OCI-M2 (cell line): ENCODE measurements around the gene CYB561.

Experiments
- DNase-seq: peaks from one replicate; lab custom pipeline; 2025; ENCODE audit not compliant: unreplicated experiment; lab: John Stamatoyannopoulos, UW

The CYB561 gene

DNA sequence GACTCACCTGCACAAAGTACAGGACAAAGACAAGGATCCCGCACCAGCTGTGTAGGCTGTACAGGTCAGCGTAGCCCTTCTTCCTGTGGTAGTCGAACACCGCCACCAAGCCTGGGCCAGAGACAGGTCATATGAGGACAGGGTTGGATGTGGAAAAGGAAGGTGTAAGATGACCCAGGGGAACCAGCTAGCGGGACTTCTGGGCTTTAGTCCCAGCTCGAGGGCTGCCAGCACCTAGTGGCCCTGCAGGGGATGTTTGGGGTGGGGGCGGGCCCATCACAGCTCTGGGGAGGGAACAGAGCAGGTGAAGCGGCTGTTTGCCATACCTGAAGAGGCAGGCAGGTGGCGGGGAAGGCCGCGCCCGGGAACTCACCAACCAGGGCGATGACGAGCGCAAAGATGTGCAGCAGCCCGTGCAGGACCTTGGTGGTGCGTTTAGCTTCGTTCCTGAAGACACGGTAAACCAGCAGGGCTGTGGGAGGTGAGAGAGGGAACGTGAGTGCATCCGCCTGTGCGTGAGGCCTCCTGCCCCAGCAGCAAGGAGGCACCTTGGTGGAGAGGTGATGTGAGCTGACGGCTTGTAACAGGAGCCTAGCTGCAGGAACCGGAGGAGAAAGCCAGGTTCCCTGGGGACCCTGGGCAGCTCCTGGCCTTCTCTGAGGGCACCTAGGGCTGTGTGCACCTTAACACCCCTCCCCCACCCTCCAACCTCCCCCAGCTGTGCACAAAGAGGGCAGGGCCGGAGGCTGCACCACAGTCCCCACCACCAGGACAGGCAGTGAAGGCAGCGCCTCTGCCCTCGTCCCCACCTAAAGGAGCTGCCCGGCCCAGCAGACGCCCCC is 10.2 kb downstream of the CYB561 start:
- no peak for DNase-seq

DNA sequence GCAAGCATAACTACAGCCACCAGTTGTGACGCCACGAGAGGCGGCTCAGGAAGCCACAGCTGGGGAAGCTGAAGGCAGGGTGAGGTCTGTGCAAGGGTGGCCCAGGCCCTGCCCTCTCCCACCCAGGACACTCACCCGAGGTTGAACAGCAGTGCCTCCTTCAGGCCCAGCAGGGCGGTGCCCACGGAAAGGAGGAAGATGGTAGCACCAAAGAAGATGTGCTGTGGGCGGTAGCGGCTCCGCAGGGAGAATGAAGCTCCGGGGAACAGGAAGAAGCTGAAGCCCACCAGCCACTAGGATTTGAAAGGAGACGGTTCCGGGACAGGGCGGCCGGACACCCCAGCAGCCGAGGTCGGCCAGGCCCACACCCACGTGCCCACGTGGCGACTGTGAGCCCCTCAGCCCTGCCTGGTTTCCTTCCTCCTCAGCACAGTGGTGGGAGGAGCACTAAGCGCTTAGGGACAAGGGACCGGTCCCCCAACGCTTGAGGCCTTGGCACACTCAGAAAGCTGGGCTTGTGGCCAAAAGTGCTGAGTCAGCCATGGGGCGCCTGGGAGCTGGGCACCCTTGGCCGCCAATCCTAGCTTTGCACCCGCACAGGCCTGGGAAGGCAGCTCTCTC is 11.0 kb downstream of the CYB561 start:
- DNase-seq: no peak

DNA sequence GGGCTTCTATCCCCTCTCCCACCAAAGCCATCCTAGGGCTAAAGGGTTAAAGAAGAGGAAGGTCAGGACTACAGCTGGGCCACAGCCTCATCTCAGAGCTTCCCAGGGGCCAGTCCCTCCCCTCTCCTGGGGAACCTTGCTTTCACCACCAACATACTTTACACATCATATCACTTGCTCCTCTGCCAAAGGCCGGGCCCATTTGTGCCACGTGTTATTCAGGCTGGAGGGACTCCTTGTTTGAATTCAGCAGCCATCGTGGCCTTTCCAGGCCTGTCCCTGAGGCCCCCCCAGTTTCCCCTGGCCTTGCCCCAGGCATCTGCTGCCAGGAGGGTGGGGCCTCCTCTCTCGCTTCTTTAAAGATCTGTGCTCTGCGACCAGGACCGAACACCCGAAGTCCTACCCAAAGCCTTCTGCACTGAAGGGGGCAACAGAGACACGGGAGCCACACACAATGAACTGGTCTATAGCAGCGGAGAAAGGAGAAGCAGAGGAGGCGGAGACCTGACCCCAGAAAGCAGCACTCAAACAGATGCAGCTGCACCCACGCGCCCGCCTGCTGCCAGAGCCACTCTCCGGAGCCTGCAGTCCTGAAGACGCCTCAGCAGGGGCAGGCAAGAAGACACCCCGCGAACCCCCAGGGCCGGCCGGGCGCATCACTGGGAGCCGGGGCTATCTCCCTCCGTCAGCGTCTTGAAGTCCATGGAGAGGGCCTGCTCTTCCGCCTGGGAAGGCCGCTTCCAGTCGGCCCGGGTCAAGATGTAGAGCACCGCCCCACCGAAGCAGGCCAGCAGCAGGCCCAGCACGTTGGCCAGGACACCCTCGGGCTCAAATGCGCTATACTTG is 12.1 kb downstream of the CYB561 start:
- DNase-seq: no peak

DNA sequence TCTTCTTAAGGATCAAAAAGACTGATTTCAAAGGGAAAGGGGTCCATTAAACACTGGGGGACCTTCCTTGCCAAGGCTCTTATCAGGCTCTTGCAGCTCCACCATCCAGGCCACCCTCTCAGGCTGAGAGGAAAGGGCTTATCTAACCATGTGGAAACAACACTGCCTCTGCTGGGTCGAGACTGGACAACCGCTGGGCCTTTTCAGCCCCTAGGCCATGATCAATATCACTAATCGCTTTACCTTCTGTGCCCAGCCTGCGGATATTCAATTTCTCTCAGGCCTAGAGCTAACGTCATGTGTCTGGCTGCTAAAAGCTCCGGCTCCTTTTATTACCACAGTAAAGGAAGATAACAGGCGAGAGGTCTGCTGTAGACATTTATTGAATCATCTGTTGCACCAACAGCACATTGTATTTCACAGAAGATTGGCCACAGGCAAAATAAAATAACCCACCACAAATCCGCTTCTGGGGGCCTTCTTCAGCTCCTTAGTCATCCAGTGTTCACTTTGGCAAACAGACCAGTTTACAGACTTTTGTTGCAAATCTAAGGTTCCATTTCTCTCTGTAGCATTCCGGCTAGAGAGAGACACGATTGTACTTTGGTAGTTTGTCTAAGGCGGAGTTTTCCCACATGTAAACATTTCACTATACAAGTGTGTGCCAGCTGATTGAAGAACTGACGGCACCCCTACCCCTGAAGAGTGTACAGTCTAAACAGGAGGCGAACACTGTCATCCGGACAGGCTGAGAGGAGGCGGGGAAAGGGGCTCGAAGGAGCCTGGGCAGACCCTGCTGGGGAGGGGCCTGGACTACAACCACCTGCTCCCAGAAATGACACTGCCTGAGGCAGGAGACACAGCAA is 13.9 kb downstream of the CYB561 start:
- peak; percentile 82 for DNase-seq

DNA sequence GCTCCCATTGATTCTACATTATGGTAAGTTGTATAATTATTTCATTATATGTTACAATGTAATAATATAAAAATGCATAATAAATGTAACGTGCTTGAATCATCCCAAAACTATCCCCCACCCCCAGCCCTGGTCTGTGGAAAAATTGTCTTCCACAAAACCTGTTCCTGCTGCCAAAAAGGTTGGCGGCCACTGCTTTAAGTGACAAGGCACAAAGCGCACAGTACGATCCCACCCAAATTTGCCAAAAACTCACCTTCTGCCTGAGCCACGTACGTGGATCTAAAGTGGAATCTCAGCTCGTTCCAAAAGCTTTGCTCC is 14.5 kb downstream of the CYB561 start:
- no peak for DNase-seq

DNA sequence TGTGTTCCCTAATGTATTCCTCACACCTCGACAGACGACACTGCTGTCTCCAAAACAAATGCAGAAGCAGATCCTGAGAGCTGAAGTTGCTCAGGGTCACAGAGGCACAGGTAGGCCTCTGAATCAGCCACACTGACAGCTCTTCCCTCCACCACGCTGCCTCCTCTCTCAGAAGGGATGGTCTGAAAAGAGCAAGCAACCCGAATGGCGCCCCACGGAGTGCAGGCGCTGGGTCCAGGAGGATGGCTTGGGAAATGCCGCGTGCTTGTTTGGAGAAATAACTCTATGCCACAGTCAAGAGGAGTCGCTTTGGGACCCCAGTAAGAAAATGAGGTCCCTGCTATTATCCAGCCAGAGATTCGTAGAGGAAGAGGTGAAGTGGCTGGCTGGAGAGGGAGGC is 15.9 kb downstream of the CYB561 start:
- no peak for DNase-seq

DNA sequence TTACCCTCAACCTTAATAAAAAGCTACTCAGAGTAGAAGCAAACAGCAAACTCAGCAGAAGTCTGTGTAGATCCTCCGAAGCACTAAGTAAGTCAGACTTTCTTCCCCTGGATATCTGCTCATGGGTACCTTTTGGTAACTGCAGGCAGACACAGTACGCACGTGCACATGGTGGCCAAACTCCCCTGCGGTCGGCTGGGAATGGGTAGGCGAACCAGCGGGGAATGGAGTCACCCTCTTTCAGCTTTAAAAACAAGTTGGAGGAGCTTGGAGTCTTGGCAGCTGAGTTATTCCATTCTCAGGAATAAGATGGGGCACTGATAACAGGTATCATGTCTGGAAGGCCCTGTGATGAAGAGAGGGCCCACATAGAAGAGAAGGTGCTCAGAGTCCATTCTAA is 16.3 kb downstream of the CYB561 start:
- no peak for DNase-seq

DNA sequence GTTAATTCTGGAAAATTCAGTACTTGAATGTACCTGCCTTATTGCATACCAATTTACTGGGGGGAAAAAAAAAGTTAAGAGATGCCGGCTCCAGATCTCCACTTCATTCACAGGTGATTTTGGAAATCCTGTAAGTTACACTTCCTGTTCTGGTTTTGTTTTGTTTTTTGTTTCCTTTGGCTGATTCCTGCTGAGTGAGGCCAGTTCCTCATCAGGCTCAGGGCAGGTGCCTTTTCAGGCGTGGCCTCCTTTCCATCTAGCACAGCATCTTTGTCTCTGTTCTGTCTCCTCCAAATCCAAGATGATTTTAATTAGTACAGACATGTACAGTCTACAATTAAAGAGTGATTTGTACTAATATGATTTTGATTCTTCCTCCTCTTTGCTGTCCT is 19.2 kb downstream of the CYB561 start:
- DNase-seq: no peak

DNA sequence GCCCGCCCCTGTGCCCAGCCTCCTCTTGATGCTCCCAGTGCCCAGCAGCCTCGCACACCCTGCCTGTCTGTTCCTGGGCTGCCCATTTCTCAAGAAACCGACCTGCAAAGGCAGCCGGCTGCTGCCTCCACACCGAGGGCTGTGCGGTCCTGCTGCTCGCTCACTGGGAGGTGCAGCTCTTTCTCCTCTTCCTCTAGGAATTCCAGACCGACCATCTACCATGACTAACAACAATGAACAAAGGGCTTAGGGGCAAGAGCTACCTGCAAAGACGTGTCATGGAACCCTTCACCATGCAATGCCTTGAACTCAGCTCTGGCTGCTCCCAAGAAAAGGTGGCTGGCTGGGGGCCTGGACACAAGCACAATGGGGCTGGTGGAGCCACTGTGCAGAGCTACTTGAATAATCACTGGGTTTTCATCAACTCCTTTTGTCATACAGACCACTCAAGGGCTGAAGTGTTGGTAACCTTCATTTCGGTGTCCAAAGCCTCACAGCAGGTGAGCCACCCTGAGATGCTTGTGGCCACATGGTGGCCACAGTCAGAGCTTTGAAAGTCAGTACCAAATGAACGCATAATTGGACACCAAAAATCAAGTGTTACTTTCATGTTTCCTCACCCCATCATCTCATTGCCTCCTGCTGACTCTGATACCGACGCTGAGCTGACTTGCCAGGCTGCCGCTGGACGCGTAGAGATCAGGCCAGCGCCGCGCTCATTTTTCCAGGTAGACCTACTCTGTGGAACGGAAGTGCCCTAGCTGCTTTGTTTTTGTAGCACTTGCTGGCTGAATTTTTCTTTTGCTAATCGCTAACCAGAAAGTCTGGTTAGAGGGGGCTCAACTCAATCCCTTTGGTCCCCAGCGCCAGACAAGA is 19.8 kb downstream of the CYB561 start:
- DNase-seq: no peak

DNA sequence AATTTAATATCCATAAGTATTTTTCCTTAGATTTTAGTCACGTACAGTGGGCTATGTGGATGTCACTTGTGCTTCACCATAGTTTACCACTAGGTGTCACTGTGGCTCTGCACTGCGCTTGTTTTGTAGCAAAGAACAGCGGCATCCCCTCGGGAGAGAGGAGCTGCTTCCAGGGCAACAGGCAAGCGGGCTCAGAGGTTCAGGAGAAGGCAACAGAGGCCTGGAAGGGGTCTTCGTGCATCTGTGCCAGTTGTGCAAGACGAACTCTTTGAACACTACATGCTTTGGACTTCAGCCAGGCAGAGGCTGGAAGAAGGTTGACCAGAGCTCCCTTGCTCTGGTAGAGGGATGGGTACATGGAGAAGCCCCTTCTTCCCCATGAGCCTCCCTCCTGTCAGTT is 20.6 kb downstream of the CYB561 start:
- no peak for DNase-seq

DNA sequence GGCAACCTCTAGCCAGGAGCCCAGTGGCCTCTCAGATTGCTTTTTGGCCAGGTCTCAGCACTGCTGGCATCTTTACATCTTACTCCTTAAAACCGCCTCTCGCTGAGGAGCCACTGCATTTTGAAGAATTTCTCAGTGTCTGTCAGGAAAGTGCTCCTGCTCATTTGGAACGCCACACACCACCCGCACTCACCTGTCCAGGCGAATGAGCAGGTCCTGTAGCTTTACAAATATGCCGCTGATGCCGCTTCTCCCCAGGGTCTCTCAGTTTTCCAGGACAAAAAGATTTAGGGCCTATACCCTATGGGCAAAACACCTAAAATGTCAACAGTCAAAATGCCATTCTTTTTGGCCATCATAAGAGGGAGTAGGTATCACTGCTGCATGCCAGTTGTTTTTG is 22.1 kb downstream of the CYB561 start:
- DNase-seq: no peak

DNA sequence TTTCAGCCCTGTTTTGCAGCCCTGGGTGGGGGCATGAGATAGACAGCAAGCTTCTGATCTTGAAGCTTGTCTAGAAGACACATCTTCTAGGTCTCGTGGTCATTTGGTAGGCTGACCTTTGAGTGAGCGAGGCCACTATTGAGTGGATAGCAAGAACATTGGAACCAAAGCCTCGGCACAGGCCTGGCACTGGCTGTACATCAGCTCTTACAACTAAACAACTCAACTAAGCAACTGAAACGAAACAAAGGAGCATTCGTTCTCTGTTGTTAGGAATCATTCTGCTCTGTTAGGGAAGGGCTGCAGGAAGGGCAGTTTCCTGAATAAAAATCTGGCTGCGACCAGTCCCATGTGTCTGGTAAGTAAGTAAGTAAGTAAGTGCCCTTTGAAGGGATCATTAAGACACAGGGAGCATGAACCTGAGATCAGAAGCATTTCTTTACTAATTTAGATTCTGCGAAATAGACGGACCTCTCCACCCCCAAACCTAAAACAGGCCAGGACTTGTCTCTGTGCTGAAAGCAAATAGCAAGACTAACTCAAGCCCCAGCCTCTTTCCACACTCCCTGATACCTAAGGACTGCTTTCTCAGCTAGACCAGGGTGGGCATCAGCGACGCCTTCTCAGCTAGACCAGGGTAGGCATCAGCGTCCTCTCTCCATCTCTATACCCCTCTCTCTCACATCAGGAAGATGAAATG is 22.7 kb downstream of the CYB561 start:
- DNase-seq: no peak

DNA sequence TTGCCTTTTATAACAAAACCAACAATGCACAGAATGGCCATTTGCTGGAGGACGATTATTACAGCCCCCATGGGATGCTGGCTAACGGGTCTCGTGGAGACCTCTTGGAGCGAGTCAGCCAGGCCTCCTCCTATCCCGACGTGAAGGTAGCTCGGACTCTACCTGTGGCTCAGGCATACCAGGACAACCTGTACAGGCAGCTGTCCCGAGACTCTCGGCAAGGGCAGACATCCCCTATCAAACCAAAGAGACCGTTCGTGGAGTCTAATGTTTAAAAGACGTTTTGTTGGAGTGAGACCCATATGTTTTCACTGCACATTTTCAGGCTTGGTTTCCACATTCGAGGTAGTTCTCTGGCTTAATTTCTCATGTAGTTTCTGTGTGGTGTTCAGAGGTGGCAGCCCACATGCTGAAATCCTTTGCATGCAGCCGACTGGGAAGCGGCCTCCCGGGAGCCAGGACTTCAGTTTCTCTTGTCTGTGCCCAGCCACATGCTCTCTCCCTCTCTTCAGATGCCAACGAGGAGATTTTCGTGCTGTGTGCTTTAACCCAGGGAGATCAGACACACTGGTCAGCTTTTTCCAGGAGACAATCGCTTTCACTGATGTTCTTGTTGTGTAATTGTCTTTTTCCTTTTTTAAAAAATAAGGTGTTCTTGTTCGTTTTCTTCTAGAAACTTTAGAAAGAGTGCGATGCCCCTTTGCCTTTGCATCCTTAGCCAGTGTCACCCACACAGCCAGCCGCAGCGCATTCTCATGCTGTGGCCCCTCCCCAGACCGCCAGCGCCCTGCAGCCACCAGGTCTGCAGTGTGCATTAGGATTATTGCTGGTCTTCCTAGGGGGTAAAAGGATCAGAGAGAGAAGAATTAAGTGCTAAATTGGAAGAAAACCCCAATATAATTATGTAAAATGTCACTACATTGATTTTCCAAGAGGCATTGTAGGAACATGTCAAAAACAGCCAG is 24.1 kb downstream of the CYB561 start:
- DNase-seq: no peak

DNA sequence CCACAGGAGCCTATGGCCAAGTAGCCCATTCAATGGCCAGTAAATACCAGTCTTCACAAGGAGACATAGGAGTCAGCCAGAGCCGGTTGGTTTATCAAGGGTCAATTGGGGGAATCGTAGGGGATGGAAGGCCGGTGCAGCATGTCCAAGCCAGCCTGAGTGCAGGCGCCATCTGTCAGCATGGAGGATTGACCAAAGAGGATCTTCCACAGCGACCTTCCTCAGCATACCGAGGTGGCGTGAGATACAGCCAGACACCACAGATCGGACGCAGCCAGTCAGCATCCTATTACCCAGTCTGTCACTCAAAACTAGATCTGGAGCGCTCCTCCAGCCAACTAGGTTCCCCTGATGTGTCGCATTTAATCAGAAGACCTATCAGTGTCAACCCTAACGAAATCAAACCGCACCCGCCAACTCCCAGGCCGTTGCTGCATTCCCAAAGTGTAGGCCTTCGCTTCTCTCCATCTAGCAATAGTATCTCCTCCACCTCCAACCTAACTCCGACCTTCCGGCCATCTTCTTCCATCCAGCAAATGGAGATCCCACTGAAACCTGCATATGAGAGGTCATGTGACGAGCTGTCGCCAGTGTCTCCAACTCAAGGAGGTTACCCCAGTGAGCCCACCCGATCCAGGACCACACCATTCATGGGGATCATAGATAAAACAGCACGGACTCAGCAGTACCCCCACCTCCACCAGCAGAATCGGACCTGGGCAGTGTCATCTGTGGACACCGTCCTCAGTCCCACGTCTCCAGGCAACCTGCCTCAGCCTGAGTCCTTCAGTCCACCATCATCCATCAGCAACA is 25.0 kb downstream of the CYB561 start:
- DNase-seq: no peak

DNA sequence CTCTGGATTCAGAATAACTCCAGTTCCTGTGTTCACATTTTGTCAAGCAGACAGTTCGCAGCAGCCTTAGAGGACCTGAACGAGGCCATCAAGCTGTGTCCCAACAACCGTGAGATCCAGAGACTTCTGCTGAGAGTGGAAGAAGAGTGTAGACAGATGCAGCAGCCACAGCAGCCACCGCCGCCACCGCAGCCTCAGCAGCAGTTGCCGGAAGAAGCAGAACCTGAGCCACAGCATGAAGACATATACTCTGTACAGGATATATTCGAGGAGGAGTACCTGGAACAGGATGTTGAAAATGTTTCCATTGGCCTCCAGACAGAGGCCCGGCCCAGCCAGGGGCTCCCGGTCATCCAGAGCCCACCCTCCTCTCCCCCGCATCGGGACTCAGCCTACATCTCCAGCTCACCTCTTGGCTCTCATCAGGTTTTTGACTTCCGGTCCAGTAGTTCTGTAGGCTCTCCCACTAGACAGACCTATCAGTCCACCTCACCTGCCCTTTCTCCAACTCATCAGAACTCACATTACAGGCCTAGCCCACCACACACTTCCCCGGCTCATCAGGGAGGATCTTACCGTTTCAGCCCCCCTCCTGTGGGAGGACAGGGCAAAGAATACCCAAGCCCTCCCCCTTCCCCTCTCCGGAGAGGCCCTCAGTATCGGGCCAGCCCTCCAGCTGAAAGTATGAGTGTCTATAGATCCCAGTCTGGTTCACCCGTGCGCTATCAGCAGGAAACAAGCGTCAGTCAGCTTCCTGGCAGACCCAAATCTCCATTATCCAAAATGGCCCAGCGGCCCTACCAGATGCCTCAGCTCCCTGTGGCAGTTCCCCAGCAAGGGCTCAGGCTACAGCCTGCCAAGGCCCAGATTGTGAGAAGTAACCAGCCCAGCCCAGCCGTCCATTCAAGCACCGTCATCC is 25.9 kb downstream of the CYB561 start:
- peak; percentile 91 for DNase-seq

DNA sequence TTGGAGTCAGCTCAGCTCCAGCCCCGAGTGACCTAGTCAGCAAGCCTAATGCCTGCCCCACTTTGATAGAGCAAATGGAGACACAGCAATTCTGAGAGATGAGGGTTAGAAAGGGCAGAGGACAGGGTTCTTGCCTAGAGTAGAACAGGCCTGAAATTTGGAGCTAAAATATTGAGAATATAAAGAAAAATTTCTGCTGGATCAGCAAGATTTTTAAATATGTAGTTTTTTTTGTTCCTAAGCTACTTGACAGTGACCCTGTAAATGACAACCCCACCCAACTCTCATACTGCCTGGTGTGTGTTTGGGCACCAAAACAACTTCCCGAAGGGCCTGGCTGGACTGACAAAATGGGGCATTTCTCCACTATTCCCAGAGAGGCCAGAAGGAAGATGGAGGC is 26.7 kb downstream of the CYB561 start:
- no peak for DNase-seq
